OCI-M1 (cell line): ENCODE measurements around the gene MSI2.

ENCODE experiments used
- DNase-seq: peaks from one replicate; lab custom pipeline; 2025; lab: John Stamatoyannopoulos, UW

MSI2 gene

GRCh38 chr17:57368637-57369336, 112.5 kb downstream of the MSI2 start:
- no peak for DNase-seq

GRCh38 chr17:57369509-57369945, 113.2 kb downstream of the MSI2 start:
- no peak for DNase-seq

- no peak for DNase-seq
Measured at GRCh38 chr17:57370037-57370581, 113.8 kb downstream of the MSI2 start.

- no peak for DNase-seq
Measured at GRCh38 chr17:57370619-57371018, 114.3 kb downstream of the MSI2 start.

- no peak for DNase-seq
Measured at GRCh38 chr17:57372156-57372555, 115.8 kb downstream of the MSI2 start.

- no peak for DNase-seq
Measured at GRCh38 chr17:57373048-57373447, 116.7 kb downstream of the MSI2 start.

- no peak for DNase-seq
Measured at GRCh38 chr17:57373756-57374155, 117.4 kb downstream of the MSI2 start.

- no peak for DNase-seq
Measured at GRCh38 chr17:57375040-57375769, 118.9 kb downstream of the MSI2 start.

DNA sequence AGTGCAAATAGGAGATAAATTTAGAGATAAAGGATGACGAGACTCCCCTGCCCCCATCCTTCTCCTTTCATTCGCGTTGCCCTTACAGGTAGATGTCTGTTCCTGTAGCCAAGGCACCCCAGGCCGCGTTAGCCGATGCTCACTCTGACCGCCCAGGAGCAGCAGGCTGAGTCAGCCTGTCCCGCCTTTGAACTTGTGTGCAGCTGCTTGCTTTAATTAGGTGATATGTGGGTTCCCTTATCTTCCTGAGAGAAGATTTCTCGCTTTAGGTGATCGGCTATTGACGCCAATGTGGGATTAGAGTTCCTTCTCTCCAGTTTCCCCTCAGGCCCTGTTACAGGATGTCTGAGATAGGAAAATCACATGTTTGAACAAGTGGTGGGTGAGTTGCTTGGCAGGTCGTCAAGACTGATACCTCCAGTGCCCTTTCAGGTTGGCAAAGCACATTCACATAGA, 119.5 kb downstream of the MSI2 start:
- DNase-seq: no peak

DNA sequence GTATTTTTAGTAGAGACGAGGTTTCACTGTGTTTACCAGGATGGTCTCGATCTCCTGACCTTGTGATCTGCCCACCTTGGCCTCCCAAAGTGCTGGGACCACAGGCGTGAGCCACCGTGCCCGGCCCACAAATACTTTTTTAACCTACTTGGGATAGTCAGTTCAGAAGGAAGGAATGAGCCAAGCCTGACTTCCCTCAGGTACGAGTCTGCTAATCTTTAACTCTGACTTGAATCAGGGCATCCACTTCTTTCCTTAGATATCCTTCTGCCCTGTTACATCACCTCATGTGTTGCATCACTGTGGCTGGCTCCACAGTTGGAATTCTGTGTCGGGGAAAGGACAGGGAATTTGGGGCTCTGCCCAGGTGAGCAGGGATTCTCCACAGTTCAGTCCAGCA, 120.8 kb downstream of the MSI2 start:
- DNase-seq: no peak

- peak; percentile 98 for DNase-seq
Measured at GRCh38 chr17:57379237-57379894, 123.0 kb downstream of the MSI2 start.

- no peak for DNase-seq
Measured at GRCh38 chr17:57379895-57380434, 123.6 kb downstream of the MSI2 start.

GRCh38 chr17:57381498-57381897, 125.2 kb downstream of the MSI2 start:
- DNase-seq: no peak

- DNase-seq: peak; percentile 19
Measured at GRCh38 chr17:57384219-57384618, 127.9 kb downstream of the MSI2 start.

- peak; percentile 41 for DNase-seq
Measured at GRCh38 chr17:57385975-57386374, 129.7 kb downstream of the MSI2 start.

- DNase-seq: no peak
Measured at GRCh38 chr17:57387575-57387974, 131.3 kb downstream of the MSI2 start.

DNA sequence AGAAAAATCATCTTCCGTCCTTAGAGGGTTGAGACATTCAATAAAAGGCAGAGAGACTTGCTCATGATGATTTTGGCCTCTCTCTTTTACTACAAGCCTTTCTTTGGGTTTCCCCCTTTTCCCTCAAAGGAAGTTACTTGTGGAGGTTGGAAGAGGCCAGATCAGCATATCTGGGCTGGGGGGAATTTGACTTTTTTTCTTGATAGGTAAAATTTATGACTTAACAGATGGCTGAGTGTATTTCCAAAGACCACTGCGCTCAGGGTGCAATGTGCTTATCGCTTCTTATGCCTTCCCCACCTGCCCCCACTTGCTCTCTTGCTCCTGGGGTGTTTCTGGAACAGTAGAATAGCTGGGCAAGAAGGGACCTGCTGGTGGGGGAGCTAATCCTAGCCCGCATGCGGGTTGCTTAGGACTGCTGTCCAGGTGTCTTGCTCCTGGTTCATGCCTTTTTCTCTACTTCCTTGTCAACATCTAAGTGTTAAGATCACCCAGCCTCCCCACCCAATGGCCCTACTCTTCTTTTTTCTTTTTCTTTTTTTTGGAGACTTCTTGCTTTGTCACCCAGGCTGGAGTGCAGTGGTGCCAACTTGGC, 131.9 kb downstream of the MSI2 start:
- DNase-seq: no peak

GRCh38 chr17:57389473-57389872, 133.2 kb downstream of the MSI2 start:
- no peak for DNase-seq

GRCh38 chr17:57391076-57391825, 134.9 kb downstream of the MSI2 start:
- DNase-seq: no peak

- no peak for DNase-seq
Measured at GRCh38 chr17:57391857-57392471, 135.6 kb downstream of the MSI2 start.

DNA sequence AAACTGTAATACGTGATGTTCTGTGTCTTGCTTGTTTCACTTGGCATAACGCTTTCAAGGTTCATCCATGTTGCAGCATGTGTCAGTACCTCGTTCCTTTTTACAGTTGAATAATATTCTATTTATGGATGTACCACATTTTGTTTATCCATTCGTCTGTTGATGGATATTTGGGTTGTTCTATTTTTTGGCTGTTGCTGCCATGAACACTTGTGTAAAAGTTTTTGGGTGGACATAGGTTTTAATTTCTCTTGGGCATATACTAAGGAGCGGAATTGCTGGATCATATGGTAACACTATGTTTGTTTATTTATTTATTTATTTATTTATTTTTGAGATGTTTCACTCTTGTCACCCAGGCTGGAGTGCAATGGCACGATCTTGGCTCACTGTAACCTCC, 137.0 kb downstream of the MSI2 start:
- no peak for DNase-seq
